GM12872 (cell line): Measurements from ENCODE around the gene RXFP4.

Source experiments
- CTCF ChIP-seq: IDR thresholded peaks from 3 replicates; pipeline ENCODE4 v1.5.1; 2011; ENCODE audit warnings: low read depth, mild to moderate bottlenecking, low read length, moderate library complexity; ENCODE audit not compliant: insufficient read depth

Gene RXFP4

GRCh38 chr1:155946633-155947219, 5.3 kb downstream of the RXFP4 start:
- no peak for TF ChIP-seq CTCF

GRCh38 chr1:155947292-155947691, 5.9 kb downstream of the RXFP4 start:
- TF ChIP-seq CTCF = no peak

GRCh38 chr1:155947741-155948140, 6.3 kb downstream of the RXFP4 start:
- TF ChIP-seq CTCF = no peak

GRCh38 chr1:155950829-155951228, 9.4 kb downstream of the RXFP4 start:
- TF ChIP-seq CTCF = no peak

- TF ChIP-seq CTCF = no peak
Measured at GRCh38 chr1:155951753-155952504, 10.5 kb downstream of the RXFP4 start.

GRCh38 chr1:155952505-155952890, 11.1 kb downstream of the RXFP4 start:
- no peak for TF ChIP-seq CTCF

GRCh38 chr1:155954645-155955044, 13.2 kb downstream of the RXFP4 start:
- TF ChIP-seq CTCF = no peak
